Tibial nerve (tissue), 4 donors: ENCODE measurements around the gene KLHL26. TPM values are rescaled to one million over a fixed set of nuclear protein-coding genes. Genes with fewer than 3 reads are reported as not detected.
A peak's percentile ranks its signal among the peaks of the same experiment; 100 is the strongest.

Experiments used
- DNase-seq, 2 donors: peaks; one replicate each; pipeline ENCODE4 v3.0.0-alpha.2; 2019; ENCODE audit warnings: low spot score in 2 of 2
- H3K27ac ChIP-seq, 4 donors: fragments of 200-600 bp; sonication (generic) in 3 of 4; one replicate each; pipeline ENCODE4 v1.5.1; 2017 to 2019; ENCODE audit warnings: mild to moderate bottlenecking in 1 of 4
- H3K27me3 ChIP-seq, 2 donors: fragments of 200-600 bp; sonication (generic) in 1 of 2; one replicate each; pipeline versions ENCODE4 v1.5.1 to v1.6.0; 2017 to 2019
- H3K36me3 ChIP-seq, 3 donors: fragments of 200-600 bp; sonication (generic); one replicate each; pipeline ENCODE4 v1.5.1; 2018 to 2019
- H3K4me1 ChIP-seq, 4 donors: fragments of 200-600 bp; sonication (generic) in 3 of 4; one replicate each; pipeline ENCODE4 v1.5.1; 2017 to 2019
- H3K4me3 ChIP-seq, 4 donors: fragments of 200-600 bp; sonication (generic) in 3 of 4; one replicate each; pipeline ENCODE4 v1.5.1; 2017 to 2019; ENCODE audit warnings: mild to moderate bottlenecking in 1 of 4, moderate library complexity in 1 of 4
- H3K9me3 ChIP-seq, 4 donors: fragments of 200-600 bp; sonication (generic) in 3 of 4; one replicate each; pipeline ENCODE4 v1.5.1; 2017 to 2019
- EP300 ChIP-seq, 2 donors: sonication (generic); formaldehyde crosslinking; IDR thresholded peaks; one replicate each; pipeline ENCODE4 v1.6.1; 2017; ENCODE audit warnings: antibody characterized with exemption in 2 of 2, mild to moderate bottlenecking in 1 of 2
- POLR2A ChIP-seq, 2 donors: fragments of 450-650 bp; IDR thresholded peaks; one replicate each; pipeline ENCODE4 v1.6.1; 2017; ENCODE audit warnings: antibody characterized with exemption in 2 of 2, mild to moderate bottlenecking in 2 of 2, moderate library complexity in 2 of 2
- WGBS, 2 donors: methylation state at CpG; one replicate each; pipeline ENCODE4 v1.1.5; 2018; 5-methylcytosine and 5-hydroxymethylcytosine counted together
- total RNA-seq, 4 donors: library from RNA; depleted of rRNA; stranded (reverse); fragments of >200 nt; gene quantifications; one replicate each; pipeline ENCODE4 v1.1.0, GENCODE V29; 2016
- TF ChIP-seq, protein P1 (sequence below), 5 experiments: fragments of 200-600 bp in 3 of 5; fragments of 450-650 bp in 2 of 5; sonication (generic) in 3 of 5; IDR thresholded peaks; one replicate each; pipeline ENCODE4 v1.5.1; 2016 to 2019; ENCODE audit warnings: antibody characterized with exemption in 5 of 5, mild to moderate bottlenecking in 3 of 5, moderate library complexity in 2 of 5

KLHL26 gene
- total RNA-seq, 4 donors from 2014 or later, result 12.9 to 38.4 (median 15.1) TPM

- H3K9me3 ChIP-seq, result no peaks in the 10 kb centered on the region
- WGBS, 2 donors, result 7% methylated on average over 23 to 28 of the region's 32 CpGs
- H3K27me3 ChIP-seq, result peaks cover 3 to 77% of the 10 kb centered on the region in 2 donors
- H3K4me1 ChIP-seq, result peaks cover 2 to 43% (median 13%) of the 10 kb centered on the region in 4 donors
- H3K36me3 ChIP-seq, result no peaks in the 10 kb centered on the region
- no peak overlapping the region for H3K4me3 ChIP-seq
- no peak for TF ChIP-seq POLR2A (IDR thresholded peaks at IDR 0.05)
- TF ChIP-seq, protein P1, sequence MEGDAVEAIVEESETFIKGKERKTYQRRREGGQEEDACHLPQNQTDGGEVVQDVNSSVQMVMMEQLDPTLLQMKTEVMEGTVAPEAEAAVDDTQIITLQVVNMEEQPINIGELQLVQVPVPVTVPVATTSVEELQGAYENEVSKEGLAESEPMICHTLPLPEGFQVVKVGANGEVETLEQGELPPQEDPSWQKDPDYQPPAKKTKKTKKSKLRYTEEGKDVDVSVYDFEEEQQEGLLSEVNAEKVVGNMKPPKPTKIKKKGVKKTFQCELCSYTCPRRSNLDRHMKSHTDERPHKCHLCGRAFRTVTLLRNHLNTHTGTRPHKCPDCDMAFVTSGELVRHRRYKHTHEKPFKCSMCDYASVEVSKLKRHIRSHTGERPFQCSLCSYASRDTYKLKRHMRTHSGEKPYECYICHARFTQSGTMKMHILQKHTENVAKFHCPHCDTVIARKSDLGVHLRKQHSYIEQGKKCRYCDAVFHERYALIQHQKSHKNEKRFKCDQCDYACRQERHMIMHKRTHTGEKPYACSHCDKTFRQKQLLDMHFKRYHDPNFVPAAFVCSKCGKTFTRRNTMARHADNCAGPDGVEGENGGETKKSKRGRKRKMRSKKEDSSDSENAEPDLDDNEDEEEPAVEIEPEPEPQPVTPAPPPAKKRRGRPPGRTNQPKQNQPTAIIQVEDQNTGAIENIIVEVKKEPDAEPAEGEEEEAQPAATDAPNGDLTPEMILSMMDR (IDR thresholded peaks at IDR 0.05), result no peak
- TF ChIP-seq EP300 (IDR thresholded peaks at IDR 0.05), result no peak
- DNase-seq, result no peak
- H3K27ac ChIP-seq, result peak overlapping the region in 1 of 4 donors; percentile 57
Observed at GRCh38 chr19:18603255-18603957, 33.4 kb upstream of the KLHL26 start.

GRCh38 chr19:18603958-18604819 lies 32.6 kb upstream of the KLHL26 start:
- H3K4me3 ChIP-seq, result no peak overlapping the region
- peaks cover 3 to 78% of the 10 kb centered on the region in 2 donors for H3K27me3 ChIP-seq
- WGBS, 2 donors, result 18 to 23% methylated on average over 18 to 19 of the region's 26 CpGs
- no peak for DNase-seq
- peaks cover 2 to 43% (median 13%) of the 10 kb centered on the region in 4 donors for H3K4me1 ChIP-seq
- H3K9me3 ChIP-seq, result no peaks in the 10 kb centered on the region
- TF ChIP-seq, protein P1 (IDR thresholded peaks at IDR 0.05), result no peak
- TF ChIP-seq POLR2A (IDR thresholded peaks at IDR 0.05), result no peak
- TF ChIP-seq EP300 (IDR thresholded peaks at IDR 0.05), result no peak
- no peaks in the 10 kb centered on the region for H3K36me3 ChIP-seq
- H3K27ac ChIP-seq, result peak overlapping the region in 1 of 4 donors; percentile 57

GRCh38 chr19:18604820-18605159 lies 32.0 kb upstream of the KLHL26 start:
- 28 to 30% methylated on average over 10 of the region's 10 CpGs for WGBS, 2 donors
- Histone ChIP-seq H3K4me1 (peaks cover 2 to 44% (median 13%) of the 10 kb centered on the region in 4 donors), H3K9me3 (no peaks in the 10 kb centered on the region), H3K27ac (no peak overlapping the region), H3K4me3 (no peak overlapping the region), H3K36me3 (no peaks in the 10 kb centered on the region), H3K27me3 (peaks cover 3 to 78% of the 10 kb centered on the region in 2 donors)
- no peak for DNase-seq
- TF ChIP-seq POLR2A (IDR thresholded peaks at IDR 0.05), result no peak
- TF ChIP-seq, protein P1 (IDR thresholded peaks at IDR 0.05), result no peak
- no peak for TF ChIP-seq EP300 (IDR thresholded peaks at IDR 0.05)

DNA sequence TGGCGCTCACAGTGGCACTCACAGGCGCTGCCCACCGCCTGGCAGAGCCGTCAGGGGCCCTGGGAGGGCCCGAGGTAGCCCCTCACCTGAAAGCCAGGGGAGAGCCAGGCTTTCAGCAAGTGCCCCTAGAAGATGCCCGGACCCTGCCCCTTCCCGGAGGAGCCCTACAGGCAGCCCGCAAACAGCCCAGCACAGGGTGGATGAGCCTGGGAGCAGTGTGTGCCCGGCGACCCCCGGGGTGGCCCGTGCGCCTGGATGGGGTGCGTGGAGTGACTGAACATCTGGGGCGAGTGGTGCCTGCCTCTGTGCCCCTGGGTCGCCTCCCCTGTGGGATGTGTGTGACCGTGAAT lies 31.7 kb upstream of the KLHL26 start:
- no peak for TF ChIP-seq POLR2A (IDR thresholded peaks at IDR 0.05)
- TF ChIP-seq, protein P1 (IDR thresholded peaks at IDR 0.05), result no peak
- no peak for TF ChIP-seq EP300 (IDR thresholded peaks at IDR 0.05)
- H3K9me3 ChIP-seq, result no peaks in the 10 kb centered on the region
- peaks cover 3 to 78% of the 10 kb centered on the region in 2 donors for H3K27me3 ChIP-seq
- H3K4me3 ChIP-seq, result peak overlapping the region in 1 of 4 donors; percentile 49
- WGBS, 2 donors, result 4 to 19% methylated on average over 7 to 17 of the region's 17 CpGs
- no peak overlapping the region for H3K27ac ChIP-seq
- no peak for DNase-seq
- H3K36me3 ChIP-seq, result no peaks in the 10 kb centered on the region
- H3K4me1 ChIP-seq, result peaks cover 2 to 48% (median 13%) of the 10 kb centered on the region in 4 donors
